Measurements from ENCODE around the gene CERKL.

The CERKL gene

GRCh38 chr2:181558371-181558770, 98.5 kb downstream of the CERKL start:
- TF ChIP-seq CTCF (IDR thresholded peaks at IDR 0.05; ENCODE audit: unreplicated experiment in 3 of 3) = no peak
- Mint-ChIP-seq H3K27me3 (ENCODE audit: low read depth) (peaks cover 3% of the 10 kb centered on the region), H3K4me1 (no peaks in the 10 kb centered on the region), H3K36me3 (ENCODE audit: low read depth) (no peaks in the 10 kb centered on the region), H3K9me3 (no peaks in the 10 kb centered on the region), H3K27ac (no peak overlapping the region), H3K4me3 (no peak overlapping the region)

GRCh38 chr2:181554061-181554830, 102.7 kb downstream of the CERKL start:
- no peak for TF ChIP-seq CTCF (IDR thresholded peaks at IDR 0.05; ENCODE audit: unreplicated experiment in 3 of 3)
- no peaks in the 10 kb centered on the region for H3K4me1 Mint-ChIP-seq
- H3K9me3 Mint-ChIP-seq = no peaks in the 10 kb centered on the region

GRCh38 chr2:181553244-181553643, 103.7 kb downstream of the CERKL start:
- no peak for TF ChIP-seq CTCF (IDR thresholded peaks at IDR 0.05; ENCODE audit: unreplicated experiment in 3 of 3)
- H3K4me1 Mint-ChIP-seq = no peaks in the 10 kb centered on the region
- peaks cover 3% of the 10 kb centered on the region for H3K27me3 Mint-ChIP-seq (ENCODE audit: low read depth)

More at GRCh38 chr2:181554061-181554830, 102.7 kb downstream of the CERKL start:
- Mint-ChIP-seq H3K4me3 (no peak overlapping the region), H3K27ac (no peak overlapping the region), H3K27me3 (ENCODE audit: low read depth) (peaks cover 3% of the 10 kb centered on the region), H3K36me3 (ENCODE audit: low read depth) (no peaks in the 10 kb centered on the region)

GRCh38 chr2:181552808-181553207, 104.1 kb downstream of the CERKL start:
- Mint-ChIP-seq H3K36me3 (ENCODE audit: low read depth) (no peaks in the 10 kb centered on the region), H3K4me3 (no peak overlapping the region), H3K4me1 (no peaks in the 10 kb centered on the region), H3K27ac (no peak overlapping the region), H3K27me3 (ENCODE audit: low read depth) (peaks cover 3% of the 10 kb centered on the region), H3K9me3 (no peaks in the 10 kb centered on the region)
- no peak for TF ChIP-seq CTCF (IDR thresholded peaks at IDR 0.05; ENCODE audit: unreplicated experiment in 3 of 3)

More at GRCh38 chr2:181553244-181553643, 103.7 kb downstream of the CERKL start:
- Mint-ChIP-seq H3K9me3 (no peaks in the 10 kb centered on the region), H3K27ac (no peak overlapping the region), H3K36me3 (ENCODE audit: low read depth) (no peaks in the 10 kb centered on the region), H3K4me3 (no peak overlapping the region)

GRCh38 chr2:181546086-181546485, 110.8 kb downstream of the CERKL start:
- TF ChIP-seq CTCF (IDR thresholded peaks at IDR 0.05; ENCODE audit: unreplicated experiment in 3 of 3) = no peak
- Mint-ChIP-seq H3K27ac (no peak overlapping the region), H3K4me1 (no peaks in the 10 kb centered on the region), H3K27me3 (ENCODE audit: low read depth) (no peaks in the 10 kb centered on the region), H3K9me3 (peaks cover 3% of the 10 kb centered on the region), H3K36me3 (ENCODE audit: low read depth) (peaks cover 3% of the 10 kb centered on the region), H3K4me3 (no peak overlapping the region)

- H3K4me3 Mint-ChIP-seq = no peak overlapping the region
These were observed 114.7 kb downstream of the CERKL start for GRCh38 chr2:181542170-181542569.

More at GRCh38 chr2:181542170-181542569, 114.7 kb downstream of the CERKL start:
- peaks cover 3% of the 10 kb centered on the region for H3K9me3 Mint-ChIP-seq
- peaks cover 3% of the 10 kb centered on the region for H3K4me1 Mint-ChIP-seq
- H3K36me3 Mint-ChIP-seq (ENCODE audit: low read depth) = peaks cover 31% of the 10 kb centered on the region
- TF ChIP-seq CTCF (IDR thresholded peaks at IDR 0.05; ENCODE audit: unreplicated experiment in 3 of 3) = no peak
- H3K27me3 Mint-ChIP-seq (ENCODE audit: low read depth) = no peaks in the 10 kb centered on the region
- no peak overlapping the region for H3K27ac Mint-ChIP-seq
